Measurements from ENCODE around the gene GRHL3.

Gene GRHL3

DNA sequence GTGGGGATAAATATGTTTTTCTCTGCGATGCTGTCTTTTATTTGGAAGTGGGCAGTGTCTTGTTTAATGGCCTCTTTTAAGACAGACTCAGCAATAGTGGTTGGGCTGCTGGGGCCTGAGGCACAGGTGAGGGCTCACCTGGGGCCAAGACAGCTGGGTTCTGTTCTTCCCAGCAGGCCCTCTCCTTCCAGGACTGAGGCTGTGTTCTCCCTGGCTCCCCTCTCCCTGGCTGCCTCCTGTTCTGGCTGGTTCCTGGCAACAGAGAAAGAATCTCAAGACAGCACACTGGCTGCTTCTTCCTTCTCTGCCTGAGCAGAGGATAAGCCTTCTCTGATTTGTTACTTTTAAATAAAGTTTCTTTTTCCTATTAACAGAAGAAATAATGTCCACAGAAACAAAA, 7.4 kb upstream of the GRHL3 start:
- Histone ChIP-seq H3K4me2 (ENCODE audit: low read length) (no peak overlapping the region), H3K14ac (ENCODE audit: low read length) (no peak overlapping the region), H3K9ac (ENCODE audit: low read length) (no peak overlapping the region), H4K8ac (ENCODE audit: low read depth, low read length) (no peak overlapping the region), H3K36me3 (ENCODE audit: control insufficient read depth in 1 of 2, insufficient read depth in 2 of 2, low read length in 2 of 2) (no peaks in the 10 kb centered on the region), H3K23ac (ENCODE audit: low read length) (no peak overlapping the region), H3K79me1 (ENCODE audit: low read length) (no peaks in the 10 kb centered on the region), H2AFZ (ENCODE audit: insufficient read depth, low read length, poor library complexity) (no peak overlapping the region), H2BK120ac (ENCODE audit: insufficient read depth, low read length, poor library complexity) (no peak overlapping the region), H2BK12ac (ENCODE audit: low read length) (no peak overlapping the region), H2BK5ac (ENCODE audit: low read depth, low read length, poor library complexity) (no peak overlapping the region), H3K4me1 (ENCODE audit: control insufficient read depth in 1 of 2, insufficient read depth in 2 of 2, low read length in 2 of 2) (peaks cover under 1 to 14% of the 10 kb centered on the region in 2 experiments), H3K27ac (ENCODE audit: low read depth, low read length) (no peak overlapping the region), H3K4ac (ENCODE audit: low read depth, low read length) (no peak overlapping the region), H3K4me3 (ENCODE audit: low read depth, low read length) (no peak overlapping the region), H4K12ac (ENCODE audit: low read depth, low read length) (no peak overlapping the region), H3K79me2 (ENCODE audit: control insufficient read depth, insufficient read depth, low read length, poor library complexity) (no peaks in the 10 kb centered on the region), H3K27me3 (ENCODE audit: insufficient read depth, low read length) (no peaks in the 10 kb centered on the region), H4K91ac (ENCODE audit: low read depth, low read length) (no peak overlapping the region), H3K18ac (ENCODE audit: low read length) (no peak overlapping the region), H3K9me3 (ENCODE audit: insufficient read depth, low read depth, low read length) (no peaks in the 10 kb centered on the region), H2AK5ac (ENCODE audit: low read length) (no peak overlapping the region)
- WGBS (ENCODE audit: extremely low coverage, insufficient coverage, insufficient read length): no CpG with 5 or more reads among the region's 1 CpG
- DNase-seq: no peak

DNA sequence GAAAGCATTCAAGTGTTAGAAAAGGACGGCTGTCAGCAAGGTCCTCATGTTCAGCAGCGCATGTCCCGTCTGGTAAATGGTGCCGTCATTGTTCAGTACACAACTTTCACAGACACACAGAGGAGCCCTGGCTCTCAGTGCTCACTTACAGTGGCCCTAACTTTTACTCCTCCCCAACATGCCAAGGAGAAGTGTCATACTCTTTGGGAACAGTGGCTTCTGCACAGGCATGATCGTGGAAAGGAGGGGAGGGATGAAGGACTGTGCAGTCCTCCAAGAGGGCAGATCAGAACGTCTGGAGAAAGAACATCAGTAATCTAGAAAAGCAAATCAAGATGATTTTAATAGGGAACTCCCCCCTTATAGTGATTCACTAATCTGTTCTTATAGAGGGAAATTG, 3.8 kb upstream of the GRHL3 start:
- Histone ChIP-seq H2BK12ac (ENCODE audit: low read length) (no peak overlapping the region), H3K36me3 (ENCODE audit: control insufficient read depth in 1 of 2, insufficient read depth in 2 of 2, low read length in 2 of 2) (no peaks in the 10 kb centered on the region), H3K9me3 (ENCODE audit: insufficient read depth, low read depth, low read length) (no peaks in the 10 kb centered on the region), H2AK5ac (ENCODE audit: low read length) (no peak overlapping the region), H4K12ac (ENCODE audit: low read depth, low read length) (no peak overlapping the region), H2BK5ac (ENCODE audit: low read depth, low read length, poor library complexity) (no peak overlapping the region), H3K27me3 (ENCODE audit: insufficient read depth, low read length) (no peaks in the 10 kb centered on the region), H3K27ac (ENCODE audit: low read depth, low read length) (no peak overlapping the region), H3K14ac (ENCODE audit: low read length) (no peak overlapping the region), H3K4ac (ENCODE audit: low read depth, low read length) (no peak overlapping the region), H2BK120ac (ENCODE audit: insufficient read depth, low read length, poor library complexity) (no peak overlapping the region), H3K4me3 (ENCODE audit: low read depth, low read length) (no peak overlapping the region), H2AFZ (ENCODE audit: insufficient read depth, low read length, poor library complexity) (no peak overlapping the region), H3K18ac (ENCODE audit: low read length) (no peak overlapping the region), H3K79me1 (ENCODE audit: low read length) (peaks cover 3% of the 10 kb centered on the region), H3K4me1 (ENCODE audit: control insufficient read depth in 1 of 2, insufficient read depth in 2 of 2, low read length in 2 of 2) (peaks cover 8 to 31% of the 10 kb centered on the region in 2 experiments), H4K8ac (ENCODE audit: low read depth, low read length) (no peak overlapping the region), H3K79me2 (ENCODE audit: control insufficient read depth, insufficient read depth, low read length, poor library complexity) (peaks cover 4% of the 10 kb centered on the region), H4K91ac (ENCODE audit: low read depth, low read length) (no peak overlapping the region), H3K23ac (ENCODE audit: low read length) (no peak overlapping the region), H3K9ac (ENCODE audit: low read length) (no peak overlapping the region), H3K4me2 (ENCODE audit: low read length) (no peak overlapping the region)
- WGBS (ENCODE audit: extremely low coverage, insufficient coverage, insufficient read length): no CpG with 5 or more reads among the region's 6 CpGs
- no peak for DNase-seq

DNA sequence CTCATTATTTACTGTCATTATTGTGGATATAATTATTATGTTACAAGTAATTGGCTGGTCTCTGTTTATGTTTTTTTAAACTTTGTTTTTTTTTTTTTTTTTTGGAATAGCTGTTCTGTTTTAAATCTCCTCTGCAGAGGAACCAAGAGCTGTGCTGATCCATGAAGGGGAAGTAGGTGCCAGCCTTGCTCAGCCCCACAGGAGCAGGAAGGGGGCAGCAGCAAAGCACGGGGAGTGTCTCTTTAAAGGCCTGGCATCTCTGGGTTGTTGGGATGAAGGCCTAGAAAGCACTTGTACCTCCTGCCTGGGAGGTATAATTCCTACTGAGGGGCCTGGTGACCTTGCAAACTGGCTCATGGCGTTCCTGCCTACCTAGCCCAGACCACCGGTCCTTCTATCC, 2.5 kb upstream of the GRHL3 start:
- Histone ChIP-seq H3K9ac (ENCODE audit: low read length) (no peak overlapping the region), H2BK5ac (ENCODE audit: low read depth, low read length, poor library complexity) (no peak overlapping the region), H3K79me1 (ENCODE audit: low read length) (peaks cover 10% of the 10 kb centered on the region), H2BK120ac (ENCODE audit: insufficient read depth, low read length, poor library complexity) (peak overlapping the region; percentile 15), H3K18ac (ENCODE audit: low read length) (no peak overlapping the region), H3K36me3 (ENCODE audit: control insufficient read depth in 1 of 2, insufficient read depth in 2 of 2, low read length in 2 of 2) (no peaks in the 10 kb centered on the region), H3K79me2 (ENCODE audit: control insufficient read depth, insufficient read depth, low read length, poor library complexity) (peaks cover 5% of the 10 kb centered on the region), H3K9me3 (ENCODE audit: insufficient read depth, low read depth, low read length) (no peaks in the 10 kb centered on the region), H3K14ac (ENCODE audit: low read length) (no peak overlapping the region), H2AK5ac (ENCODE audit: low read length) (no peak overlapping the region), H4K91ac (ENCODE audit: low read depth, low read length) (no peak overlapping the region), H3K27ac (ENCODE audit: low read depth, low read length) (no peak overlapping the region), H3K4me2 (ENCODE audit: low read length) (no peak overlapping the region), H3K4me1 (ENCODE audit: control insufficient read depth in 1 of 2, insufficient read depth in 2 of 2, low read length in 2 of 2) (peaks cover 14 to 33% of the 10 kb centered on the region in 2 experiments), H4K12ac (ENCODE audit: low read depth, low read length) (no peak overlapping the region), H3K4ac (ENCODE audit: low read depth, low read length) (no peak overlapping the region), H3K4me3 (ENCODE audit: low read depth, low read length) (no peak overlapping the region), H2AFZ (ENCODE audit: insufficient read depth, low read length, poor library complexity) (peak overlapping the region; percentile 10), H2BK12ac (ENCODE audit: low read length) (peak overlapping the region; percentile 63), H3K23ac (ENCODE audit: low read length) (no peak overlapping the region), H4K8ac (ENCODE audit: low read depth, low read length) (no peak overlapping the region), H3K27me3 (ENCODE audit: insufficient read depth, low read length) (no peaks in the 10 kb centered on the region)
- DNase-seq: no peak
- WGBS (ENCODE audit: extremely low coverage, insufficient coverage, insufficient read length): no CpG with 5 or more reads among the region's 3 CpGs

DNA sequence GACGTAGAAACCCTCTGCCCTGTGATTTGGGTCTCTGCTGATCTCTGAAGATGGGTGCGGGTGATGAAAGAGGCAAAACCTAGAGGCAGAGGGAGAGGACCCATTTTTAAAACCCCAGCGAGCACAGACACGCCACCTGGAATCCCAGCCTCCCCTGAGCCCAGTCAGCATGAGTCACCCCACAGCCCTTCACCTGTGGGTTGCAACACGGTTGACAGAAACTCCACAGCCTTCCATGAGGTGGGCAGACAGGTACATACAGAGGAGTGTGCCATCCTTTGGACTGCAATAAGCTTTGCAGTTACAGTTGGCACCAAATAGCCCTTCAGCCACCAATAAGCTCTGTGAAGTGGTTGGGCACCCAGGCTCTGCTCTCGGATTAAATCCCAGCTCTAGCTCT, 2.1 kb upstream of the GRHL3 start:
- Histone ChIP-seq H3K4me1 (ENCODE audit: control insufficient read depth in 1 of 2, insufficient read depth in 2 of 2, low read length in 2 of 2) (peaks cover 14 to 35% of the 10 kb centered on the region in 2 experiments), H3K79me1 (ENCODE audit: low read length) (peaks cover 14% of the 10 kb centered on the region), H2BK5ac (ENCODE audit: low read depth, low read length, poor library complexity) (no peak overlapping the region), H3K4me3 (ENCODE audit: low read depth, low read length) (no peak overlapping the region), H3K4ac (ENCODE audit: low read depth, low read length) (no peak overlapping the region), H2AK5ac (ENCODE audit: low read length) (no peak overlapping the region), H3K79me2 (ENCODE audit: control insufficient read depth, insufficient read depth, low read length, poor library complexity) (peaks cover 7% of the 10 kb centered on the region), H3K23ac (ENCODE audit: low read length) (no peak overlapping the region), H3K27ac (ENCODE audit: low read depth, low read length) (no peak overlapping the region), H3K18ac (ENCODE audit: low read length) (no peak overlapping the region), H3K9ac (ENCODE audit: low read length) (no peak overlapping the region), H2BK12ac (ENCODE audit: low read length) (peak overlapping the region; percentile 63), H3K14ac (ENCODE audit: low read length) (no peak overlapping the region), H4K8ac (ENCODE audit: low read depth, low read length) (no peak overlapping the region), H3K27me3 (ENCODE audit: insufficient read depth, low read length) (no peaks in the 10 kb centered on the region), H3K9me3 (ENCODE audit: insufficient read depth, low read depth, low read length) (no peaks in the 10 kb centered on the region), H4K91ac (ENCODE audit: low read depth, low read length) (no peak overlapping the region), H2BK120ac (ENCODE audit: insufficient read depth, low read length, poor library complexity) (peak overlapping the region; percentile 15), H4K12ac (ENCODE audit: low read depth, low read length) (no peak overlapping the region), H3K4me2 (ENCODE audit: low read length) (no peak overlapping the region), H3K36me3 (ENCODE audit: control insufficient read depth in 1 of 2, insufficient read depth in 2 of 2, low read length in 2 of 2) (no peaks in the 10 kb centered on the region), H2AFZ (ENCODE audit: insufficient read depth, low read length, poor library complexity) (peak overlapping the region; percentile 10)
- no CpG with 5 or more reads among the region's 6 CpGs for WGBS (ENCODE audit: extremely low coverage, insufficient coverage, insufficient read length)
- DNase-seq: peak in 1 of 2 donors; percentile 66
